GM06990 (cell line): ENCODE measurements around the gene AP5M1.

Source experiments
- DNase-seq: peaks from one replicate; pipeline ENCODE4 v3.0.0-alpha.2; 2011; ENCODE audit not compliant: insufficient read length; ENCODE audit errors: extremely low read depth
- H3K27me3 ChIP-seq: replicated peaks from 2 replicates; pipeline ENCODE4 v1.6.0; 2011; ENCODE audit warnings: low read length; ENCODE audit not compliant: control insufficient read depth, insufficient read depth
- H3K36me3 ChIP-seq: 2 replicates; pipeline ENCODE4 v1.5.1; 2011; ENCODE audit warnings: low read length; ENCODE audit not compliant: control insufficient read depth, insufficient read depth
- H3K4me3 ChIP-seq: replicated peaks from 2 replicates; pipeline ENCODE4 v1.5.1; 2011; ENCODE audit warnings: low read depth, mild to moderate bottlenecking, control low read depth, low read length
- TF ChIP-seq, protein P1 (sequence below): IDR thresholded peaks from 2 replicates; pipeline ENCODE4 v1.5.1; 2011; ENCODE audit warnings: low read length, control low read depth, mild to moderate bottlenecking, inconsistent platforms; ENCODE audit not compliant: insufficient read depth, poor library complexity, severe bottlenecking

The AP5M1 gene

DNA sequence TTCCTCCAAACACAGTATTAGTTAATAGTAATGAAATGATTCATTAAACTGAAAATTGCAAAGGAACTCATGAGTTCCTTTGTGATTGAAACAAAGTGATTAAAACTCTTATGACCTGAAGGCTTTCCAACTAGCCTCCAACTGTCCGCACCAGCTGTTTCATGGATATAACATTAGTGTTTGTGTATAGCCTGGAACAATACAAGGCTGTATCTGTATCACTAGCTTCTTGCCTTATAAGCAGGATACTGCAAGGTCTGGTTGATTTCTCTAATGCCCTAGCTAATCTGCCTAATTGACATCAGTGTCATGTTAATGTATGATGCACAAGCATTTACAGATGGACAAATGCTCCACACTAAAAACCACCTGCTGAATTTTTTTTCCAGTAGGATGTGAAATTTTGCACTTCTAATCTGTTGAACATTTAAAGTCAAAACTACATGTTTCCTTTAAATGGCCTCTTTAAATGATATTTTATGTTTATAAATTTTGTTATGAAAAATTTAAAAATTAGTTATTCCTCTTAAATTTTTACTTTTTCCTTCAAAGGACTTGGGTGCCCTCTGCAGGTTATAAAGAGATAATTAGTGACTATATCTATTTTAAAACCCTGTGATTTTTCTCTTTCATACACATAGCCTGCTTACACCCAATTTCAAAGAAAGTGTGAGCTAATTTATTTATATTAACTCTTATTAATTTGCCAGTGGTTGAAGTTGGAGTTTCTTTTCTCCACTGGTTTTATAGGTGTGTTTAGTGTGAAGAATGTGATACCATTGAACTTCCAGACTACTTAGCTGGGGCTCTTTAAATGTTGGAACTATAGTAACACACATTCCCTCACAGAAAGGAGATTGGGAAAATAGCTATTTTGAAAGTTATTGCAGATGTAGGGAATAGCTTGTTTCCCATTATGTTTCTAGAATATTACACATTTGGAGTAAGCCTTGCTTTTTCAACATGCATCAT, 25.4 kb downstream of the AP5M1 start:
- no peaks in the 10 kb centered on the region; the same call in 1 of the 2 replicates for H3K36me3 ChIP-seq
- H3K27me3 ChIP-seq = no peaks in the 10 kb centered on the region
- H3K4me3 ChIP-seq = no peak overlapping the region
- no peak for DNase-seq
- TF ChIP-seq, protein P1, sequence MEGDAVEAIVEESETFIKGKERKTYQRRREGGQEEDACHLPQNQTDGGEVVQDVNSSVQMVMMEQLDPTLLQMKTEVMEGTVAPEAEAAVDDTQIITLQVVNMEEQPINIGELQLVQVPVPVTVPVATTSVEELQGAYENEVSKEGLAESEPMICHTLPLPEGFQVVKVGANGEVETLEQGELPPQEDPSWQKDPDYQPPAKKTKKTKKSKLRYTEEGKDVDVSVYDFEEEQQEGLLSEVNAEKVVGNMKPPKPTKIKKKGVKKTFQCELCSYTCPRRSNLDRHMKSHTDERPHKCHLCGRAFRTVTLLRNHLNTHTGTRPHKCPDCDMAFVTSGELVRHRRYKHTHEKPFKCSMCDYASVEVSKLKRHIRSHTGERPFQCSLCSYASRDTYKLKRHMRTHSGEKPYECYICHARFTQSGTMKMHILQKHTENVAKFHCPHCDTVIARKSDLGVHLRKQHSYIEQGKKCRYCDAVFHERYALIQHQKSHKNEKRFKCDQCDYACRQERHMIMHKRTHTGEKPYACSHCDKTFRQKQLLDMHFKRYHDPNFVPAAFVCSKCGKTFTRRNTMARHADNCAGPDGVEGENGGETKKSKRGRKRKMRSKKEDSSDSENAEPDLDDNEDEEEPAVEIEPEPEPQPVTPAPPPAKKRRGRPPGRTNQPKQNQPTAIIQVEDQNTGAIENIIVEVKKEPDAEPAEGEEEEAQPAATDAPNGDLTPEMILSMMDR = peak; percentile 34

DNA sequence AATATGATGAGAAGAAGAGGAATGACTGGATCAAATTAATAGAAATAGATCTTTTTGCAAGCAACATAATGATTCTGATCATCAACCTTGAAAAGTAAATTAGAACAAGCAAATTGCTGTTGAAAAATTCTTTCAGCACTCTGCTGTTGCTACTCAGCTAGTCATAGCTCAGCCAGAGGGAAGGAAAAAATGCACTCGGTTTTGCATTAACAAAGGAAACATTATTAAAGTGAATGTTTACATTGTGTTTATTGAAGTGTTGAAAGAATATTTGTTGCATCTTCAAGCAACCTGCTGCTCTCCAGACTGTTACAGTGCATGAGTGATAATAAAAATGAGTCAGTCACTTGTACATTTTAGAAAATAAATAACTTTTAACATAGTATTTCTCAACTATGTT, 26.5 kb downstream of the AP5M1 start:
- TF ChIP-seq, protein P1 = no peak
- DNase-seq = no peak
- Histone ChIP-seq H3K4me3 (no peak overlapping the region), H3K27me3 (no peaks in the 10 kb centered on the region), H3K36me3 (no peaks in the 10 kb centered on the region; the same call in 1 of the 2 replicates)

DNA sequence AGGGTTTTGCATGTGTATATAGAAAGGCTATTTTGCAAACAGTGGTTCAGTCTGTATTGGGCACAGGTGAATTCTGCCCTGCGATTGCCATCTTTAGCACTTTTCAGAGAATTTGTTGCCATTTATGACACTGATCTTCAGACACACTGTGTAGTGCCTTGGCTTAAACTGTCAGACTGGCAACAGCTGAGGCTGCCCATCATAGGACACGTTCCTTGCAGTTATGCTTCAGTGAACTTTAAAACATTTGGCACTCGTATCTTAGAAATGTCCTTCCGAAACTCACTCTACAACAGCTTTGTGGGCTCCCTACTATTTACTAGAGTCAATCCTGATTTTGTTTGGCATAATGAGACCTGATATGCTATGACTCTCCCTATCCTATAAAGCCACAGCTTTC, 29.1 kb downstream of the AP5M1 start:
- TF ChIP-seq, protein P1 = no peak
- H3K27me3 ChIP-seq = no peaks in the 10 kb centered on the region

DNA sequence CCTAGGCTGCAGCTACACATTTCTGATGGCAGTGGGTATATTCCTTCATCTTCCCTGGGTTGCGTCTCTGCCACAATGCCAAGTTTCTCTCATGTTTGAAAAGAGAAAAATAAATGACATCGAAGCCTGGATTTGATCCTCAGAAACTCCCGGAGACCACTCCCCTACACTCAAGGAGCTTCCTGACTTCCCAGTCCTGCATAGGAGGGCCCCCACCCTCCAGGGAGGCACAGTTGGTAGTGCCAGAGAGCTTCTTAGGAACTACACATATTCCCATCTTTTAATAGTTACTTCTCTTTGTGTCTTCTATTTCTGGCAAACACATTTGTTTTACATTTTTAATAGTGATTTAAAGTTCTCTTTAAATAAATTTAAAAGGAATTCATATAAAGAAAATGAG, 30.7 kb downstream of the AP5M1 start:
- H3K36me3 ChIP-seq = no peaks in the 10 kb centered on the region
- no peak overlapping the region for H3K4me3 ChIP-seq
- no peaks in the 10 kb centered on the region for H3K27me3 ChIP-seq
- no peak for DNase-seq
- TF ChIP-seq, protein P1 = no peak

More for the DNA sequence above, 29.1 kb downstream of the AP5M1 start:
- DNase-seq = no peak
- Histone ChIP-seq H3K4me3 (no peak overlapping the region), H3K36me3 (no peaks in the 10 kb centered on the region)

DNA sequence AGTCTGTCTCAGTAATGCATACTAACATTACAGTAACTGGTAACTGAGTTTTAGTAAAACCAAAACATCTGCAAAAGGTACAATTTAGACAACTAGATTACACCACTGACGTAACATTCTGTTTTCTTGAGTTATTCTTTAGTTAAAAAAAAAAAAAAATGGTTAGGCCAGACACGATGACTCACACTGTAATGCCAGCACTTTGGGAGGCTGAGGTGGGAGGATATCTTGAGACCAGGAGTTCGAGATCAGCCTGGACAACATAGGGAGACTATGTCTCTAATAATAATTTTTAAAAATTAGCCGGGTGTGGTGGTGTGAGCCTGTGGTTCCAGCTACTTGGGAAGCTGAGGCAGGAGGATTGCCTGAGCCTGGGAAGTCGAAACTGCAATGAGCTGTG, 34.1 kb downstream of the AP5M1 start:
- H3K36me3 ChIP-seq = no peaks in the 10 kb centered on the region
- H3K27me3 ChIP-seq = no peaks in the 10 kb centered on the region
- no peak overlapping the region for H3K4me3 ChIP-seq
- no peak for DNase-seq
- TF ChIP-seq, protein P1 = no peak
